Measurements from ENCODE around the gene PGAM2. TPM values are rescaled to one million over a fixed set of nuclear protein-coding genes. Genes with fewer than 3 reads are reported as not detected.
A peak's percentile ranks its signal among the peaks of the same experiment; 100 is the strongest.

The PGAM2 gene
- total RNA-seq, 3 donors from 2014 or later = 0.64 to 0.73 (median 0.66) TPM

DNA sequence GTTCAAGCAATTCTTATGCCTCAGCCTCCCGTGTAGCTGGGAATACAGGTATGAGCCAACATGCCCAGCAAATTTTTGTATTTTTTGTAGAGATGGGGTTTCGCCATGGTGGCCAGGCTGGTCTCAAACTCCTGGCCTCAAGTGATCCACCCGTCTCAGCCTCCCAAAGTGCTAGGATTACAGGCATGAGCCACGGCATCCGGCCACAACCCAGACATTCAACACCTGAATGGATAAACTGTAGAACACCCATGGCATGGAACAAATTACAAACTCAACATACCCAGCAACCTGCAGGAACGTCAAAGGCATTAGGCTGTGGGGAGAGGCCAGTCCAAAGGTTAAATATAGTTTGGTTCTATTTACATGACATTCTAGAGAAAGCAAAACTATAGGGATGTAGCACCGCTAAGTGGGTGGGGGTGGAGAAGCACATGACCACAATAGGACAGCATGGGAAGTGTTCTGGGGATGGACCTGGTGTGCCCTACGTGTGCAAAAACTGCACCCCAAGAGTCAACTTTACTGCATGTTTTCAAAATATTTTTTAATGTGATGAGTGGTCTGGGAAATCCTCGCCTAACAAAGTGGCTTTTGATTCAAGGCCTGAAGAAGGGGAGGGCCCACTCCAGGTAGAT is 6.5 kb upstream of the PGAM2 start:
- H3K36me3 ChIP-seq = no peaks in the 10 kb centered on the region
- H3K27ac ChIP-seq = peak overlapping the region; percentile 13 to 72
- H3K4me3 ChIP-seq = no peak overlapping the region
- no peaks in the 10 kb centered on the region for H3K9me3 ChIP-seq
- intact Hi-C loops (cut with DNase I; ENCODE audit: low total_unique reads) = no loop called here
- TF ChIP-seq POLR2A (IDR thresholded peaks at IDR 0.05) (no peak), POLR2AphosphoS5 (IDR thresholded peaks at IDR 0.05) (no peak)
- TF ChIP-seq, protein P1, sequence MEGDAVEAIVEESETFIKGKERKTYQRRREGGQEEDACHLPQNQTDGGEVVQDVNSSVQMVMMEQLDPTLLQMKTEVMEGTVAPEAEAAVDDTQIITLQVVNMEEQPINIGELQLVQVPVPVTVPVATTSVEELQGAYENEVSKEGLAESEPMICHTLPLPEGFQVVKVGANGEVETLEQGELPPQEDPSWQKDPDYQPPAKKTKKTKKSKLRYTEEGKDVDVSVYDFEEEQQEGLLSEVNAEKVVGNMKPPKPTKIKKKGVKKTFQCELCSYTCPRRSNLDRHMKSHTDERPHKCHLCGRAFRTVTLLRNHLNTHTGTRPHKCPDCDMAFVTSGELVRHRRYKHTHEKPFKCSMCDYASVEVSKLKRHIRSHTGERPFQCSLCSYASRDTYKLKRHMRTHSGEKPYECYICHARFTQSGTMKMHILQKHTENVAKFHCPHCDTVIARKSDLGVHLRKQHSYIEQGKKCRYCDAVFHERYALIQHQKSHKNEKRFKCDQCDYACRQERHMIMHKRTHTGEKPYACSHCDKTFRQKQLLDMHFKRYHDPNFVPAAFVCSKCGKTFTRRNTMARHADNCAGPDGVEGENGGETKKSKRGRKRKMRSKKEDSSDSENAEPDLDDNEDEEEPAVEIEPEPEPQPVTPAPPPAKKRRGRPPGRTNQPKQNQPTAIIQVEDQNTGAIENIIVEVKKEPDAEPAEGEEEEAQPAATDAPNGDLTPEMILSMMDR (IDR thresholded peaks at IDR 0.05) = no peak
- H3K4me1 ChIP-seq = peaks cover 4 to 8% of the 10 kb centered on the region in 2 donors
- no peak for DNase-seq (ENCODE audit: low spot score in 2 of 2)
- H3K27me3 ChIP-seq = no peaks in the 10 kb centered on the region

GRCh38 chr7:44068054-44068453 is 2.7 kb upstream of the PGAM2 start:
- H3K27me3 ChIP-seq = no peaks in the 10 kb centered on the region
- no peaks in the 10 kb centered on the region for H3K36me3 ChIP-seq
- H3K27ac ChIP-seq = no peak overlapping the region
- TF ChIP-seq, protein P1 (IDR thresholded peaks at IDR 0.05) = no peak
- TF ChIP-seq POLR2AphosphoS5 (IDR thresholded peaks at IDR 0.05) (no peak), POLR2A (IDR thresholded peaks at IDR 0.05) (no peak)
- peaks cover 0 to 20% of the 10 kb centered on the region in 2 donors for H3K4me1 ChIP-seq
- H3K4me3 ChIP-seq = no peak overlapping the region
- intact Hi-C loops (cut with DNase I; ENCODE audit: low total_unique reads) = no loop called here
- DNase-seq (ENCODE audit: low spot score in 2 of 2) = no peak
- H3K9me3 ChIP-seq = no peaks in the 10 kb centered on the region

DNA sequence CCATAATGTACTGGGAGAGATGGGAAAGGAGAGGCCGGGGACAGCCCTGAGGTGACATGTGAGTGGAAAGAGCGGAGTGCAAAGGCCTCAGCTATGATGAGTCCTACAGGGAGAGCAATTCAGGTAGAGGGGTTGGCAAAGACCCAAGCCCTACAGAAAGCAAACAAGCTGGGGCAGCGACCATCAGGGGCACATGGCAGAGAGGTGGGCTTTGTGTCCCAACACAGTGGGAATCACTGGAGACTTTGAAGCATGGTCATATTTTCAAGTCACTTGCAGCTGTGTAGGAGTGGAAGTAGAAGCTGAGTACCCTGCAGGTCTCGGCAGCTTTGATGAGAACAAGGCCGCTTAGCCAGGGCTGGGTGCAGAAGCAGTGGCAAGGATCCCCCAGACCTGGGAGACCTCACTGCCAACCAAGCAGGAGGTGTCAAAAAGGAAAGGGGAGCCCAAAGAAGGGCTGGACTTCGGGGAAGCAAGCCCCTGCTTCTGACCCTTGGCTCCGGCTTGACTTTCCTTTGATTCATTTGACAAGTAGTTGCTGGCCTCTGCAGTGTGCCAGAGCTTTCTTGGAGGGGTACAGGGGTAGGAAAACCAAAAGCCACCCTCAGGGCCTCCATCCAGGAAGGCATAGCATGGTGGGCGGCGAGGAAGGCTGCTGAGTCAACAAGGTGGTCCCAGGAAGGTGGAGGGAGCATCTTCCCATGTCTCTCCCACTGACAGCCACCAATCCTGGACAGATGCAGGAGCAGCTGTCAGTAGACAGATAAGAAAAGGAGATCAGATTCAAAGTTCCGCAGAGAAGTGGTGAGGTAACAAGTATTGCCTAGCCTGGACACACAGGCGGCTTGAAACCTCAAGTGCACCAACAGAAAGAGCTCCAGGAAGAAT is 1.9 kb upstream of the PGAM2 start:
- no peaks in the 10 kb centered on the region for H3K9me3 ChIP-seq
- peaks cover 0 to 16% of the 10 kb centered on the region in 2 donors for H3K4me1 ChIP-seq
- peak in 1 of 2 donors; percentile 28 for DNase-seq (ENCODE audit: low spot score in 2 of 2)
- H3K27me3 ChIP-seq = no peaks in the 10 kb centered on the region
- H3K27ac ChIP-seq = no peak overlapping the region
- H3K4me3 ChIP-seq = no peak overlapping the region
- TF ChIP-seq POLR2AphosphoS5 (IDR thresholded peaks at IDR 0.05) = no peak
- H3K36me3 ChIP-seq = no peaks in the 10 kb centered on the region
- intact Hi-C loops (cut with DNase I; ENCODE audit: low total_unique reads) = no loop called here

DNA sequence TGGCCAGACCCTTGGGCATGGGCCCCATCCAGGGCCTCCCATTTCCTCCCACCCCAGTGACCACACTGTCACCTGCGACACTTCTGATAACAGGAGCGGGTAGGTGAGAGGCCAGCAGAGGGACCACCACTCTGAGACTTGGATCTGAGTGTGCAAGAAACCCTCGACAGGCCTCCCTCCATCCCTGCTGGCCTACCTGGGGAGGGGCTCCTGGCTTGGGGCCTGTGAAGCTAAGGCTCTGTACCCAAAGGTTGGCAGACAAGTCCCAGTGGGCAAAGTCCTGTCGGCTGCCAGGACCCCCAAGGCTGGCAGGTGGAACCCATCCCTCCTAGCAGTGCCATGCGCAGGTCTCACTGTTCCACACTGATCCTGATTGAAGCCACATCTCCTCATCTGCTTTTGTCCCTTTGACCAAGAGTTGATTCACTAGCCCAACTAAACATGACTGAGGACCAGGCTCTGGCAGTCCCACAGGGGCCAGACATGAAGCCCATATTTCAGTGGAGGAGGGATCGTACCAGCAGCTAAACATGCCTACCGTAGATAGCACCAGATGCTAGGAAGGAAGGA is 1.2 kb upstream of the PGAM2 start:
- Histone ChIP-seq H3K27ac (no peak overlapping the region), H3K36me3 (no peaks in the 10 kb centered on the region), H3K27me3 (no peaks in the 10 kb centered on the region), H3K9me3 (no peaks in the 10 kb centered on the region), H3K4me1 (peaks cover 0 to 12% of the 10 kb centered on the region in 2 donors), H3K4me3 (no peak overlapping the region)
- intact Hi-C loops (cut with DNase I; ENCODE audit: low total_unique reads) = no loop called here
- TF ChIP-seq, protein P1 (IDR thresholded peaks at IDR 0.05) = no peak
- no peak for TF ChIP-seq POLR2A (IDR thresholded peaks at IDR 0.05)
- TF ChIP-seq POLR2AphosphoS5 (IDR thresholded peaks at IDR 0.05) = no peak
- DNase-seq (ENCODE audit: low spot score in 2 of 2) = peak in 1 of 2 donors; percentile 50

DNA sequence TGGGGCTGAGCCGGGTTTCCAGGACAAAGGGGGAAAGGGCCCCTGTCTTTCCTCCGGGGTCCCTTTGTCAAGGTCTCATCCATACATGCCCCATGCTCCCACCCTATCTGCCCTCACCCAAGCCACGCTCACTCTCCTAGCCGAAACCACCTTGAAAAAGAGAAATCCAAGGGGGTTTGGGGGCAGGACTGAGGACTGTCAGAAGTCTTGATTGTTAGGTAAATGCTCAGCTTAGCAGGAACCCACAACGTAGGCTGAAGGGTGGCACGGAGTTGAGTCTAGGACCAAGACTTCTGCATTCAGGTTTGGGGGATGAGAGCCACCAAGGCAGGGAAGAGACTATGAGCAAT is 719 bp upstream of the PGAM2 start:
- Histone ChIP-seq H3K4me1 (peaks cover 0 to 12% of the 10 kb centered on the region in 2 donors), H3K4me3 (no peak overlapping the region), H3K9me3 (no peaks in the 10 kb centered on the region), H3K27ac (no peak overlapping the region), H3K36me3 (no peaks in the 10 kb centered on the region), H3K27me3 (no peaks in the 10 kb centered on the region)
- intact Hi-C loops (cut with DNase I; ENCODE audit: low total_unique reads) = no loop called here
- DNase-seq (ENCODE audit: low spot score in 2 of 2) = peak in 1 of 2 donors; percentile 47
- TF ChIP-seq POLR2A (IDR thresholded peaks at IDR 0.05) = no peak
- TF ChIP-seq, protein P1 (IDR thresholded peaks at IDR 0.05) = no peak
- no peak for TF ChIP-seq POLR2AphosphoS5 (IDR thresholded peaks at IDR 0.05)

Measured in breast epithelium (tissue), 4 donors.